ENCODE measurements around the gene C1RL.

- no peak for TF ChIP-seq EZH2 (IDR thresholded peaks at IDR 0.05; ENCODE audit: borderline replicate concordance, low read depth, low read length, poor library complexity, severe bottlenecking)
- TF ChIP-seq CTCF (conservative IDR thresholded peaks at IDR 0.05; ENCODE audit: low read depth, low read length) = no peak
These were observed 42.5 kb upstream of the C1RL start for GRCh38 chr12:7151532-7151931.

All from A673 (cell line).